HG03108 (cell line): ENCODE results near the gene U2SURP.

ENCODE experiments used
- ATAC-seq: cut with Tn5 transposase; IDR thresholded peaks from one replicate; pipeline ENCODE4 v1.9.1; 2021; ENCODE audit warnings: moderate library complexity; ENCODE audit not compliant: unreplicated experiment

The U2SURP gene

DNA sequence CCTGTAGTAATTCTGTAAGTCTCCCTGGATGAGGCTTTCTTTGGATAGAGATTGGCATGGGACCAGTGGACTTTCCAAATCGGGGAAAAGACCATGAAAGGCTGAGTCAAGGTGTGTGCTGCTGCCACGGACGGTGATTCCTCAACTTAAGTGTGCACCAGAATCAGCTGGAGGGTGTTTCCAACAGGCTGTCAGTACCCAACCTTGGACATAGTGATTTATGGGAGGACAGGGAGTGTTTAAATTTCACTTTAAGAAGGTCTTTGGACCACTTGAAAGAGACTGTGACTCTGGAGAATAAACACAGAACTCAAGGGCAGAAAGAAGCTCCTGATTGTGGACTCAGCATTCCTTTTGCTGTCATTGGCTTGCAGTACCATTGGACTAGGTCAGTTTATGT, 97.8 kb downstream of the U2SURP start:
- no peak for ATAC-seq

DNA sequence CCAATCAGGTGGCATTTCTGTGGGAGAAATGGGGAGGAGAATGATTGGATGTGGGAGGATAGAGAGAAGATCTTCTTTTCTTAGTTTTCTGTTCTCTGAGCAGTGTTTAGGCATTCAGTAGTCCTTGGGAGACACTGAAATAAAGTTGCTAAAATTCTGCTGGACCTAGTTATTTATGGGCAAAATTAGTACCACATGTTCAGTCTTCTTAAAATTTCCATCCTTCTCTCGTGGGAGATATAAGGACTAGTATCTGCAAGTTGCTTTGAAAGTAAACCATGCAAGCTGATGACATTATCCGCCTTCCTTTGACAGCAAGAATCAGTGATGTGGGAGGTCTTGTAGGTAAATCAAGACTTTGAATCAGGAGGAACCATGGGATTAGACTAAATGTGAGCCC, 98.3 kb downstream of the U2SURP start:
- ATAC-seq: no peak

DNA sequence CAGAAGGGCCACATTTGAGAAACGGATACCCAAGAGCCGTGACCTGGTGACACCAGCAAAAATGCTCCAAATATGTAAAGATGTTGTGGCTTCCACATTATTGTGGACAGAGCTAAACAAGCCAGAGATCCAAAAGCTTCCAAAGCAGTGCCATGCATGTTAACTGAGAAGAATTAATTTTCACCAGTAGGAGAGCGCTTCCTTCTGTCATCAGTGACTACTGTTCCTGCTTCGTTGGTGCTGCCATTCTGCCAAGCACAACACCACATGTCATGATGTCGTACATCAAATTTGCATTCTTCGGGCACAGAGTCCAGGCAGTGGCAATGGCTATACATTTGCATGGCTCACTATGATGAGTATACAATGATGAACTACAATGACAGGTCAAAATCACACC, 99.1 kb downstream of the U2SURP start:
- ATAC-seq: no peak

DNA sequence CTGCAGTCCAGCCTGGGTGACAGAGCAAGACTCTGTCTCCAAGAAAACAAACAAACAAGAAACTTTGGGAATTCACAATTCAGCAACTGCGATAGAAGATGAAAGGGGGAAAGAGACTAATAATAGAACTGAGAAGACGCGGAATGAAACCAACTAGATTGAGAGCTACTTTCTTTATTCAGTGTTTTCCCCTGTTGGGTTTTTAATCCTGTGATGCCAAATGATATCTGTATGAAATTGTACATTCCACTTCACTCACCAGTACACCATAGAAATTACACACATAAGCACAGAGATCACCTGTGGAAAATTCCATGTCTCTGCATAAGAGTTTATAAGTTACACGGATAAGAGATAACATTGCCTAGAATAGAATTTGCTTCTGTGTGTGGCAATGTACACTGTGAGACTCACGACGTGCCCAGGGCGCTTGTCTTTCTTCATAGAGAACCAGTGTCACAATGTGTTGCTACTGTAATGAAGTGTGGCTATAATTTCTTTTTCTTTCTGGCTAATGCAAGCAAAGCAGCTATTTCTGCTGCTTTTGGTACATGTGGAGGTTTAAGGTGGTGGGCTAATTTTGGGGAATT, 100.5 kb downstream of the U2SURP start:
- ATAC-seq: no peak

DNA sequence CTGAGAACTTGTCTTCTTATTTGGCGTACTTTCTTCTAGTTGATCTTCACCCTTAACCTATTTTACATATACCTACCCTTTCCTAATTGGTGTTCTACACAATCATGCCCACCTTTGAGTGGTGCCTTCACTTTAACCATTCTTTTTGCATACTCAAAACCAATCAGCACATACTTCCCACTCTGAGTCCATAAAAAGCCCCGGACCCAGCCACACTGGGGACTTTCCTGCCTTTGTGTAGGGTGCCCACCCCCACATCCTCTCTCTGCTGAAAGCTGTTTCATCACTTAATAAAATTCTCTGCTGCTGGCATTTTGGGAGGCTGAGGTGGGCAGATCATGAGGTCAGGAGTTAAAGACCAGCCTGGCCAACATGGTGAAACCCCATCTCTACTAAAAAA, 102.3 kb downstream of the U2SURP start:
- ATAC-seq: no peak

DNA sequence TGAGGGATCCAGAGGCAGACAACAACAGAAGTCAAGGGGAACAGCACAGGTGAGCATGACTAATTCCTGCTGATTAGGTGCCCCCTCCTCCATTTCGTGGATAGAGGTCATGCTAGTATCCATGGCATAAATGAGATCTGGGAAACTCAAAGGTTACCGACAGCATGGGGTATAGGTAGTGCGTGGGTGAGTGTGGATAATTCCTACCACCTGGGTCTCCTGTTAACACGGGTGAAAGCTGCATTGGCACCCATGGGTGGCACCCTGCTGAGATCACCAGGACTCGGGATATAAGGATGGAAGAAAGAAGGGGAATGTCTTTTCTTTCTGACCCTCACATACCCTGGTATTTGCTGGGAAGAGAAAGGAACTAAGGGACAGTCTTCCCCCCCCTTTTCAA, 103.8 kb downstream of the U2SURP start:
- ATAC-seq: no peak

DNA sequence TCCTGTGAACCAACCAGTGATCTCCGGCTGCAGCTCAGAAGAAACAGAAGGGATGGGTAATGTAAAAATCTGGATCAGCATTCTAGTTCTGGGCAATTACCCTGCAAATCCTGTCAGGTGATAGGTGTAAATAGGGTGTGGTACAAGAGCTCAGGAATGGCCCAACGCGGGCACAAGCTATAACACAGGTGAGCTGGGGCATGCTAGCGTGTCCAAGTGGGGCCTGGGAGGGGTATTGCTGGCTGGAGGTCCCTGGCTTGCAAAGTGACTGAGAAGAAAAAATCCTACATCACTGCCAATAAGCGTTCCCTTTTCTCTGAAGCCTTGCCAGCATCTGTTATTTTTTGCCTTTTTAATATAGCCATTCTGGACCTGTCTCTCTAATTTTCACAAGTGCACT, 108.5 kb downstream of the U2SURP start:
- no peak for ATAC-seq
